ENCODE data around the gene SLC6A6. TPM values are rescaled to one million over a fixed set of nuclear protein-coding genes. Genes with fewer than 3 reads are reported as not detected.

SLC6A6 gene
- total RNA-seq, 4 donors from 2014 or later: 15.4 to 37.6 (median 20.9) TPM

DNA sequence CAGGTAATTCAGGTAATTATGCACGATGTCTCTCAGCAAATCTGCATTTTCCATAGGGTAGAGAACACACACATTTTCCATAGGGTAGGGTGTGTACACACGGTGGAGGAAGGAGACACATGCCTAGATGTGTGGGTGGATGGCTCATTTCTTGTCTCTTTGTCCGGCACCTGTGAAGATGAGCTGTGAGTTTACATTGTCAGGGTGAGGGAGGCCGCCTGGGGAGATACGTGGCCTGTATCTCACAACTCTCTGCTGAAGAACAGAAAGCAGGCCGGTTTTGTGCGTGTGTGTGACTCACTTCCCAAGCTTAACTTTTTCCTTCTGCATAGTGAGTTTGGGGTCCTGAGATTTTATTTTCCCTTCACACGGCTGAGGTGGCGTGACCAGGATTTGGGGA, 60.3 kb downstream of the SLC6A6 start:
- H3K27me3 ChIP-seq: no peaks in the 10 kb centered on the region
- ATAC-seq: no peak
- WGBS, 2 donors (ENCODE audit: low coverage in 1 of 2): 76 to 83% methylated on average over 3 to 9 of the region's 9 CpGs
- H3K36me3 ChIP-seq: peaks cover 0 to 64% of the 10 kb centered on the region in 2 donors
- H3K27ac ChIP-seq: no peak overlapping the region
- H3K4me1 ChIP-seq: peaks cover 0 to 19% (median 6%) of the 10 kb centered on the region in 3 donors
- TF ChIP-seq POLR2A (IDR thresholded peaks at IDR 0.05): no peak
- TF ChIP-seq, protein P1, sequence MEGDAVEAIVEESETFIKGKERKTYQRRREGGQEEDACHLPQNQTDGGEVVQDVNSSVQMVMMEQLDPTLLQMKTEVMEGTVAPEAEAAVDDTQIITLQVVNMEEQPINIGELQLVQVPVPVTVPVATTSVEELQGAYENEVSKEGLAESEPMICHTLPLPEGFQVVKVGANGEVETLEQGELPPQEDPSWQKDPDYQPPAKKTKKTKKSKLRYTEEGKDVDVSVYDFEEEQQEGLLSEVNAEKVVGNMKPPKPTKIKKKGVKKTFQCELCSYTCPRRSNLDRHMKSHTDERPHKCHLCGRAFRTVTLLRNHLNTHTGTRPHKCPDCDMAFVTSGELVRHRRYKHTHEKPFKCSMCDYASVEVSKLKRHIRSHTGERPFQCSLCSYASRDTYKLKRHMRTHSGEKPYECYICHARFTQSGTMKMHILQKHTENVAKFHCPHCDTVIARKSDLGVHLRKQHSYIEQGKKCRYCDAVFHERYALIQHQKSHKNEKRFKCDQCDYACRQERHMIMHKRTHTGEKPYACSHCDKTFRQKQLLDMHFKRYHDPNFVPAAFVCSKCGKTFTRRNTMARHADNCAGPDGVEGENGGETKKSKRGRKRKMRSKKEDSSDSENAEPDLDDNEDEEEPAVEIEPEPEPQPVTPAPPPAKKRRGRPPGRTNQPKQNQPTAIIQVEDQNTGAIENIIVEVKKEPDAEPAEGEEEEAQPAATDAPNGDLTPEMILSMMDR (IDR thresholded peaks at IDR 0.05): no peak
- no peak for TF ChIP-seq POLR2AphosphoS5 (IDR thresholded peaks at IDR 0.05)
- no peak for TF ChIP-seq EP300 (IDR thresholded peaks at IDR 0.05)
- no peaks in the 10 kb centered on the region for H3K9me3 ChIP-seq
- H3K4me3 ChIP-seq: no peak overlapping the region

DNA sequence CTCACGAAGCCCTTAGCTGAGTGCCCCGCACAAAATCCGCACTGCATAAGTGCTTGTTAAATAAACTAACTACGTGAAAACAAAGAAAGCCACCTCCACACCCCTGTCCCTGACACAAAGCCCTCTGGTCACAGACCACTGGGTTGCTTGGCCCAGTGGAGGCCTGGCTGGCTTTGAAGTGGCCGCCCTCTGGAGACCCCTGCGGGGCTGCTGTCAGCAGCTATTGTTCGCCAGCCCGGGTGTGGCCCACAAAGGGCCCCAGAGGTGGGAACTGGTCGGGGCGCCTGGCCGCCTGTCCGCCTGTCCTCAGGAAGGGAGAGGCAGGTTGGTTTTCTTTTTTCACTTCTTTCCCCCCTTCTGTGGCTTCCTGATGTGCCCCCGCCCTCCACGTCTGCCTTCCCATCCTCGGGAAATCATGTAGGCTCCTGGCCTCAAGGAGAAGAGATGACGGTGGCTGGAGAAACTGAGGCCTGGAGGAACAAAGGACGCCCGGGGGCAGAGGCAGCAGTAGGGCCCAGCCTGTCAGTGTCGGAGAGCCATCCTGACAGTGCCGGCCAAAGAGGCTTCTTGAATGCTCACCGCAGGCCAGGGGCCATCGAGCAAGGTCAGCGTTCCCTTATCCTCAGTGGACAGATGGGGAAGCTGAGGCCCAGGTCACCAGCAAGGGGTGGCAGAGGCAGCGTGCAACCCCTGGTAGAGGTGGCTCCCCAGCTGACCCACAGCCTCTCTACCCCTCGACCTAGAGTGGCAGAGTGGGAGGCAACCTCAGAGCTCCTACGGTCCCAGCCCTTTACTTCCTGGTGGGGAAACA, 61.1 kb downstream of the SLC6A6 start:
- TF ChIP-seq POLR2AphosphoS5 (IDR thresholded peaks at IDR 0.05) (no peak), POLR2A (IDR thresholded peaks at IDR 0.05) (no peak), EP300 (IDR thresholded peaks at IDR 0.05) (no peak)
- TF ChIP-seq, protein P1 (IDR thresholded peaks at IDR 0.05): no peak

DNA sequence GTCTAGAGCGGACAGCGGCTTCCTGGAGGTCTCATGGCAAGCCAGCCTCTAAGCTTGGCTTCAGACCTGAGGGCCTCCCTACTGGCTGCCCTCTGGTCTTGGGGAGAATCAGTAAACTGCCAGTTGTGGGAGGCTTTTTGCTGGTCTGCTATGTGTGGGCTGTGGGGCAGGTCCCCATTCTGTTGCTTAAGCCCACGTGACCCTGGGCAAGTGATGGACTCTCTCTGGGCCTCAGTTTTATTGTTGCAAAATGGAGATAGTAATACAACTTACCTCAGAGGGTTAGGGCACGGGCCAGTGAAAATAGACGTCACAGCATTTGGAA, 61.7 kb downstream of the SLC6A6 start:
- H3K4me3 ChIP-seq: no peak overlapping the region
- no peaks in the 10 kb centered on the region for H3K27me3 ChIP-seq
- TF ChIP-seq POLR2AphosphoS5 (IDR thresholded peaks at IDR 0.05) (no peak), POLR2A (IDR thresholded peaks at IDR 0.05) (no peak), EP300 (IDR thresholded peaks at IDR 0.05) (no peak)
- TF ChIP-seq, protein P1 (IDR thresholded peaks at IDR 0.05): no peak
- no peaks in the 10 kb centered on the region for H3K9me3 ChIP-seq
- H3K27ac ChIP-seq: no peak overlapping the region
- peaks cover 0 to 64% of the 10 kb centered on the region in 2 donors for H3K36me3 ChIP-seq
- H3K4me1 ChIP-seq: peaks cover 0 to 19% (median 6%) of the 10 kb centered on the region in 3 donors
- WGBS, 2 donors (ENCODE audit: low coverage in 1 of 2): 100% methylated on average over 2 of the region's 5 CpGs; no CpG with 5 or more reads in 1 of the 2 donors
- no peak for ATAC-seq

More for the DNA sequence above, 61.1 kb downstream of the SLC6A6 start:
- Histone ChIP-seq H3K4me3 (no peak overlapping the region), H3K27me3 (no peaks in the 10 kb centered on the region), H3K27ac (no peak overlapping the region), H3K36me3 (peaks cover 0 to 60% of the 10 kb centered on the region in 2 donors), H3K9me3 (no peaks in the 10 kb centered on the region), H3K4me1 (peaks cover 0 to 19% (median 6%) of the 10 kb centered on the region in 3 donors)
- 93 to 95% methylated on average over 5 of the region's 26 CpGs for WGBS, 2 donors (ENCODE audit: low coverage in 1 of 2)
- ATAC-seq: no peak

DNA sequence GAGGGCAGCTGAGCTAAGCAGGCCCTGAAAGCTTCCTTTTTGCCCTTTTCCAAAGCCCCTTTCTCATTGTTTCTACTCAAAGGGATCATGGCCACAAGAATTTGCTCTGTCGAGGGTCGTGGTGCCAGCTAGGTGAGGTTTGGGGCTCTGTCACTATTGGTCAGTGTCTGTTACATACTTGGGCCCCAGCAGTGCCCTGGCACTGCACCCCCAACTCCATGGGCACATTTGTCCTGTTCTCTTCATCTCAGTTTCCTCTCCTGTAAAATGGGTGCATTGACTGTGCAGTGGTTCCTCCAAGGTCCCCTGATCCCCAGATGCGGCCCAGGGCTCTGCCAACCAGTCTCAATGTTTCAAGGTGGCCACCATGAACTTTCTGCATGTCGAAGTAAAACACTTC, 62.1 kb downstream of the SLC6A6 start:
- Histone ChIP-seq H3K9me3 (no peaks in the 10 kb centered on the region), H3K36me3 (peaks cover 0 to 64% of the 10 kb centered on the region in 2 donors), H3K4me3 (no peak overlapping the region), H3K27ac (no peak overlapping the region), H3K27me3 (no peaks in the 10 kb centered on the region), H3K4me1 (peaks cover 0 to 19% (median 6%) of the 10 kb centered on the region in 3 donors)
- TF ChIP-seq, protein P1 (IDR thresholded peaks at IDR 0.05): no peak
- TF ChIP-seq POLR2AphosphoS5 (IDR thresholded peaks at IDR 0.05): no peak
- no peak for TF ChIP-seq POLR2A (IDR thresholded peaks at IDR 0.05)
- TF ChIP-seq EP300 (IDR thresholded peaks at IDR 0.05): no peak
- ATAC-seq: no peak
- 83 to 100% methylated on average over 2 to 4 of the region's 4 CpGs for WGBS, 2 donors (ENCODE audit: low coverage in 1 of 2)

DNA sequence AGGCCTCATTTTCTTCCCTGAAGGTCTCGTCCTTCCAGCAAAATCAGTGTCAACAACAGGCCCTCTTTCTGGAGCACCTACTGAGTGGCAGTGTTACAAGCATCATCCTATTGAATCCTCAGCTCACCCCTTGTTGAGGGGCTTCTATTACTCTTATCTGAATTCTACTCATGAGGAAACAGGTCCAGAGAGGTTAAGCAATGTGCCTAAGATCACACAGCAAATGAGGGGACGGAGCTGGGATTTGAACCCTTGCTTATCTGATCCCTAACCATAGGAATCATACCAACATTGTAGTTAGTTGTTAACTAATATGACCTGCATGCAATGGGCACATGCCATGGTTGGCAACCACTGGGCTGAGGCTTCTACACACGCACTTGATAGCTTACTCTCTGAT, 63.0 kb downstream of the SLC6A6 start:
- no peak overlapping the region for H3K4me3 ChIP-seq
- H3K9me3 ChIP-seq: no peaks in the 10 kb centered on the region
- H3K36me3 ChIP-seq: peaks cover 0 to 73% of the 10 kb centered on the region in 2 donors
- H3K27ac ChIP-seq: no peak overlapping the region
- no peak for TF ChIP-seq POLR2A (IDR thresholded peaks at IDR 0.05)
- TF ChIP-seq POLR2AphosphoS5 (IDR thresholded peaks at IDR 0.05): no peak
- TF ChIP-seq, protein P1 (IDR thresholded peaks at IDR 0.05): no peak
- no peak for TF ChIP-seq EP300 (IDR thresholded peaks at IDR 0.05)
- no peak for ATAC-seq
- WGBS, 2 donors (ENCODE audit: low coverage in 1 of 2): 85 to 86% methylated on average over 1 to 3 of the region's 3 CpGs
- no peaks in the 10 kb centered on the region for H3K27me3 ChIP-seq
- peaks cover 0 to 17% (median 5%) of the 10 kb centered on the region in 3 donors for H3K4me1 ChIP-seq

Measured in gastroesophageal sphincter (tissue), 4 donors.